Activated T-cell treated with anti-CD3 and anti-CD28 coated beads, Interleukin-2, amount 50 U/mL, for 4 hours (primary cell): ENCODE measurements around the gene TTF2. TPM values are rescaled to one million over a fixed set of nuclear protein-coding genes. Genes with fewer than 3 reads are reported as not detected.
"Not testable (repeated sequence)": the region's sequence is repeated elsewhere in the genome, so short reads cannot be mapped to it uniquely, and the experiment has no call there.

Source experiments
- ATAC-seq, 2 donors: fragments of 200-7000 bp; cut with Tn5 transposase; one replicate each; pipeline ENCODE4 v1.10.0; 2021
- DNase-seq: peaks from one replicate; pipeline ENCODE4 v3.0.0-alpha.2; 2020
- H3K27me3 Mint-ChIP-seq: one replicate; pipeline ENCODE4 v1.8.0; 2021; ENCODE audit warnings: low read depth, mixed read lengths
- H3K36me3 Mint-ChIP-seq: one replicate; pipeline ENCODE4 v1.8.0; 2022; ENCODE audit warnings: mixed read lengths; ENCODE audit not compliant: insufficient read depth
- H3K4me1 Mint-ChIP-seq: one replicate; pipeline ENCODE4 v1.8.0; 2021; ENCODE audit warnings: low read depth, mixed read lengths
- H3K4me3 Mint-ChIP-seq: one replicate; pipeline ENCODE4 v1.8.0; 2021; ENCODE audit warnings: mild to moderate bottlenecking, moderate library complexity, mixed read lengths
- H3K9me3 Mint-ChIP-seq: one replicate; pipeline ENCODE4 v1.8.0; 2021; ENCODE audit warnings: mixed read lengths
- total RNA-seq, 3 donors: library from RNA; stranded (reverse); gene quantifications; one replicate each; pipeline ENCODE4 v1.2.1, GENCODE V29; 2021

Gene TTF2
- total RNA-seq, 3 donors from 2014 or later = 59.8 to 62.4 (median 60.7) TPM

DNA sequence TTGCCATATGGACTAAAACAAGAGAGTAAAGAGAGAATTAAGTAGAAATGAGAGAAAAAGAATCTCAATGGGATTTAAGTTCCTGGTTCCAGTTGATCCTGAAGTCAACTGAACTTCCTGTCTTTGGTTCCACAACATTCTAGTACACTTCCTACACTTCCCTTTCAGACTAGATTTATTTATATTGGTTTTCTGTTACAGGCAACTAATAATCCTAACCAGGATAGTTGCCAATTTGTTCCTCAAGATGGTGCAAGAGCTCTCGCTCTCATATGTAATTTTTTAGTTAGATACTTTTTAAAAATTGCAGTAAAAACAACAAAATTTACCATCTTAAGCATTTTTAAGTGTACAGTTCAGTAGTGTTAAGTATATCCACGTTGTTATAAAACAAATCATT is 90.2 kb downstream of the TTF2 start:
- H3K36me3 Mint-ChIP-seq = no peaks in the 10 kb centered on the region
- H3K27me3 Mint-ChIP-seq = peaks cover 7% of the 10 kb centered on the region
- no peaks in the 10 kb centered on the region for H3K4me1 Mint-ChIP-seq
- no peaks in the 10 kb centered on the region for H3K9me3 Mint-ChIP-seq
- DNase-seq (no peak), ATAC-seq (no peak)
- H3K4me3 Mint-ChIP-seq = no peak overlapping the region

DNA sequence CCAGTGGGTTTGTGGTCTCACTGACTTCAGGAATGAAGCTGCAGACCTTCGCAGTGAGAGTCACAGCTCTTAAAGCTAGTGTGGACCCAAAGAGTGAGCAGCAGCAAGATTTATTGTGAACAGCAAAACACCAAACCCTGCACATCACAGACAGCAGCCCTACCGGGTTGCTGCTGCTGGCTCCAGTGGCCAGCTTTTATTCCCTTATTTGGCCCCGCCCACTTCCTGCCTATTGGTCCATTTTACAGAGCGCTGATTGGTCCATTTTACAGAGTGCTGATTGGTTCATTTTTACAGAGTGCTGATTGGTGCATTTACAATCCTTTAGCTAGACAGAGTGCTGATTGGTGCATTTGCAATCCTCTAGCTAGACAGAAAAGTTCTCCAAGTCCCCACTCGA is 91.2 kb downstream of the TTF2 start:
- not testable (repeated sequence) for H3K36me3 Mint-ChIP-seq, H3K27me3 Mint-ChIP-seq, H3K9me3 Mint-ChIP-seq, ATAC-seq, H3K4me1 Mint-ChIP-seq, DNase-seq, H3K4me3 Mint-ChIP-seq

Other genes with a start within 250 kb of the TTF2 start
- gene PTGFRN, start 150.4 kb upstream of the TTF2 start, total RNA-seq = 10 to 100 TPM in 2 of 3 donors, 1 to 10 TPM in 1; 10.0 to 17.0 (median 15.5) TPM
- gene CD101, start 58.6 kb upstream of the TTF2 start, total RNA-seq = 1 to 10 TPM in 2 of 3 donors, under 1 TPM in 1; 0.65 to 1.2 (median 1.2) TPM
- under 1 TPM; 0.15 to 0.33 (median 0.21) TPM for gene TRIM45, start 61.4 kb downstream of the TTF2 start, total RNA-seq
- gene VTCN1, start 150.6 kb downstream of the TTF2 start, total RNA-seq = not detected